LNCaP clone FGC (cell line): ENCODE measurements around the gene DLX3.

ENCODE experiments used
- DNase-seq: peaks from one replicate; pipeline ENCODE4 v3.0.0-alpha.2; 2011; ENCODE audit warnings: low read depth
- H3K4me3 ChIP-seq: 2 replicates; pipeline ENCODE4 v1.5.1; 2011; ENCODE audit warnings: mild to moderate bottlenecking, low read depth, low read length, control low read depth
- TF ChIP-seq, protein P1 (sequence below): IDR thresholded peaks from 2 replicates; pipeline ENCODE4 v1.5.1; 2012; ENCODE audit warnings: mild to moderate bottlenecking; ENCODE audit not compliant: control insufficient read depth, insufficient read depth; ENCODE audit errors: extremely low read depth

The DLX3 gene

DNA sequence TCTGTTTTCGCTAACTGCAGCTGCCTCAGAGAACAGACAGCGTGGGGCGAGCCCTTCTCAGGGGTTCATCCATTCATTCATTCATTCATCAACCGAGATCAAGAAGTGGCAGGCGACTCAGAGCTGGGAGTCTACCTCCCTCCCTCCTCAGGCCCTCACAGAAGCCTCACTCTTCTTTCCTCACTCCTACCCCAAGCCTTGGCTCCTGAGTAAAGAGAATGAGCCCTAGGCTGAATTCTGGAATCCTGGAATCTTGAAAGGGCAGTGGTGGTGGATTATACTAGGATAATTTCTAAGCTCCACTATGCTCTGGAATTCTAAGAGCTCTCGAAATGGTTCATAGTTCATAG lies 2.3 kb upstream of the DLX3 start:
- TF ChIP-seq, protein P1, sequence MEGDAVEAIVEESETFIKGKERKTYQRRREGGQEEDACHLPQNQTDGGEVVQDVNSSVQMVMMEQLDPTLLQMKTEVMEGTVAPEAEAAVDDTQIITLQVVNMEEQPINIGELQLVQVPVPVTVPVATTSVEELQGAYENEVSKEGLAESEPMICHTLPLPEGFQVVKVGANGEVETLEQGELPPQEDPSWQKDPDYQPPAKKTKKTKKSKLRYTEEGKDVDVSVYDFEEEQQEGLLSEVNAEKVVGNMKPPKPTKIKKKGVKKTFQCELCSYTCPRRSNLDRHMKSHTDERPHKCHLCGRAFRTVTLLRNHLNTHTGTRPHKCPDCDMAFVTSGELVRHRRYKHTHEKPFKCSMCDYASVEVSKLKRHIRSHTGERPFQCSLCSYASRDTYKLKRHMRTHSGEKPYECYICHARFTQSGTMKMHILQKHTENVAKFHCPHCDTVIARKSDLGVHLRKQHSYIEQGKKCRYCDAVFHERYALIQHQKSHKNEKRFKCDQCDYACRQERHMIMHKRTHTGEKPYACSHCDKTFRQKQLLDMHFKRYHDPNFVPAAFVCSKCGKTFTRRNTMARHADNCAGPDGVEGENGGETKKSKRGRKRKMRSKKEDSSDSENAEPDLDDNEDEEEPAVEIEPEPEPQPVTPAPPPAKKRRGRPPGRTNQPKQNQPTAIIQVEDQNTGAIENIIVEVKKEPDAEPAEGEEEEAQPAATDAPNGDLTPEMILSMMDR: no peak
- DNase-seq: no peak
- no peak overlapping the region for H3K4me3 ChIP-seq

DNA sequence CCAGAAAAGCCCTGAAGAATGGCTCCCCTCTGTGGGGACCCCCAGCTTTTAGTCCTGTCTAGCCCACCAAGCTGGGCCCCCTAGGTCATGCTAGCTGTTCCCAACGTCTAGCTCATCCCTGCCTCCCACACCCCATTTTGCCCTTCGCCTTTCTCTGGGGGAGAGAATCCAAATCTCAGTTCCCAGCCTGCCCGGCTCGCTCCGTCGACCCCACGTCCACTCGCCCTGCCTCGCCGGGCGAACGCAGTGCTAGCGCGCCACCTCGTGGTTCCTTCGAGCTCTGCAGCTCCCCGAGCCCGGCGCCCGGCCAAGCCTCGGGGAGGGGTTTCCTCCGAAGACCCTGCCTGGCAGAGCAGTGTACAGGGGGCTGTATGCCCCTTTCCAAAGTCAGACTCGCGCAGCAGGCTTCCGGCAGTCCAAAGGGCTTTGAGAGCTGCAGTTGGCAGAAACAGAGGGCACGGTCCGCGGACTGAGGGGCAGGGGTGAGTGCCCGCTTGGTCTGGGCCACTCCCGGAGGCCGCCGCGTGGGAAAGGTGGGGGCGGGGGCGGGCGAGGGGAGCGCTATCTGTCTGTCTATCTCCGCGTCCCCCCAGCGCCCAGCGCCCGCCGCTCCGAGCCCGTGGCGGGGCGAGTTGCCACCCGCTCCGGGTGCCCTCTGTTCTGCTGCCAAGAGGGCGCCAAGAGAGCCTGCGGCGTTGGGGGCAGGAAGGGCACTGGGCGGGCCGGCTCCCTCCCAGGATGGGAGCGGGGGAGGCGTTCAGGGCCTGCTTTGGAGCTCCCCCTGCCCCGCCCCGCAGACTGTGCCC lies 1.7 kb upstream of the DLX3 start:
- no peak for DNase-seq
- TF ChIP-seq, protein P1: peak; percentile 97
- H3K4me3 ChIP-seq: peak overlapping the region; percentile 42

DNA sequence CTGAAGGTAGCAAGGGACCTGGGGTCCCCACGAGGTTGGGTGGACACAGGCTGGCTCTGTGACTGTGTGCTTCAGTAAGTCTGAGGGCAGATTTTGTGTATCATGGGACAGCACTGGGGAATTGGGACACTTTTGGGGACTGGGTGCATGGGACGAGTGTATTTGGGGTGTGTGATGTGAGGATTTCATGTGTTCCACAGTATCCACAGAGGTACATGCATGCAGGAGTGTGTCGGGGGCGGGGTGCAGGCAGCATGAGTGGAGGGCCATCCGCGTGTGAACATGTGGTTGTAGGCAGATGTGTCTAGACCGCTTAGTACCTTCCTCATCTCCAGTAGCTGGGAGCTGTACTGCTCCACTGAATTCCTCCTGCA lies 1.1 kb upstream of the DLX3 start:
- H3K4me3 ChIP-seq: no peak overlapping the region
- TF ChIP-seq, protein P1: no peak
- DNase-seq: no peak

DNA sequence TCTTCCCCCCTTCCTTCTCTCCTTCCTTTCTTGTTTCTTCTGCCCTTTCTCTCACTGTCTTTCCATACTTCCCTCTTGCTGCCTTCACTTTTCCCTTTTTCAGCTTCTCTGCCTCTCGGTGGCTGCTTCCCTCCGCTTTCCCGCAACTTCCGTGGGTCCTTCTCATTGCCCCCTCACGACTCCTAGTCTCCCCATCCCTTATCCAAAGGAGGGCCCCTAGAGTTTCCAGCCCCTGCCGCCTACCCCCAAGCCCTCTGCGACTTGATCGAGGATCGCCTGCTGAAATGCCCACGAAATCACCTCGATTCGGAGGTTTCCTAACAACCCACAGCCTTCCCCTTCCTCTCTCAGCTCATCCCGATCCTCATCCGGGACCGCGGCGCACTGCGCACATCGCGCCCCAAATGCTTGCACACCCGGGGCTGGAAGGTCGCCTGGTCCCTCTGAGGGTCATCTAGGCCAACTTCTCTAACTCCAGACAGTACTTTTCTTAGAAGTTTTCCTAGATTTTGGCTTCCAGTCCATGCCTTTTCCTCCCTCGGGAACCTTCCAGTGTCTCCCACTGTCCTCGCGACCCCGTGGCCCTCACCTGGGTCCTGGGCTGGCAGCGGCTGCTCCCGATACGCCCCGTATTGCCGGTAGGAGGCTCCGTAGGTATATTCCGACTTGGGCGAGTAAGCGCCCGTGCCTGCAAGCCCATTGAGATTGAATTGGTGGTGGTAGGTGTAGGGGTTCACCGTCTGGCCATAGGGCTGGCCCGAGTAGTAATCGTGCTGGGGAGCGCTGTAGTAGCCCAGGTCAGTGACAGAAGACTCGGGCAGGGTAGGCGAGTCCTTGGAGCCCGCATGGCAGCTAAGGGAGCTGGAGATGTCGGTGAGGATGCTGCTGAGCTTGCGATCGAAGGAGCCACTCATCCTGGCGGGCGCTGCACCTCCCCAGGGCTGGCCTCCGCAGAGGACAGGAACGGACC lies 654 bp downstream of the DLX3 start:
- peak overlapping the region; percentile 7; the same call in 1 of the 2 replicates for H3K4me3 ChIP-seq
- TF ChIP-seq, protein P1: no peak
- no peak for DNase-seq

DNA sequence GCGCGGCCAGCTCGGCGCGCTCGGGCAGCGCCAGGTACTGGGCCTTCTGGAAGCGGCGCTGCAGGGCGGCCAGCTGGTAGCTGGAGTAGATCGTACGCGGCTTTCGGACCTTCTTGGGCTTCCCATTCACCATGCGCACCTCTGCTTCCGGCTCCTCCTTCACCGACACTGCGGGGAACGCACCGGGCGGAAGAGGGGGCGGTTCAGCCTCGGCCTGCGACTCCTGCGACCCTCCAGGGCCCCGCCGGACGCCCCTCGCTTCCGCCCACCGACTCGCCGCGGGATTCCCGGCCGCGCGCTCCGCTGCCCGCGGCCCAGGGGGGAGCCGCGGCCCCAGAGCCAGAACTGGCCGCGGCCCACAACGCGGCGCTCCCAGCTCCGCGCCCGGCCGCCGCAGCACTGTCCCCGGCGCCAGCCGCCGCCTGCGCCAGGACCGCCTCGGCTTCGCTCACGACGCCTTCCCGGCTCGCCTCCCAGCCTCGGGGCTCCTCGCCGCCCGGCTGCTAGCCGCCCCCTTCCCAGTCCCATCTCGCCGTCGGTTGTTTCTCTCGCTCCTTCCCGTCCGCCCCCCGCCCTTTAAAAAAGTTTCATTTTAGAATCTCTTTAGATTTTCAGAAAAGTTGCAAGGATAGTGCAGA lies 1.5 kb downstream of the DLX3 start:
- no peak for DNase-seq
- TF ChIP-seq, protein P1: no peak
- H3K4me3 ChIP-seq: no peak overlapping the region

DNA sequence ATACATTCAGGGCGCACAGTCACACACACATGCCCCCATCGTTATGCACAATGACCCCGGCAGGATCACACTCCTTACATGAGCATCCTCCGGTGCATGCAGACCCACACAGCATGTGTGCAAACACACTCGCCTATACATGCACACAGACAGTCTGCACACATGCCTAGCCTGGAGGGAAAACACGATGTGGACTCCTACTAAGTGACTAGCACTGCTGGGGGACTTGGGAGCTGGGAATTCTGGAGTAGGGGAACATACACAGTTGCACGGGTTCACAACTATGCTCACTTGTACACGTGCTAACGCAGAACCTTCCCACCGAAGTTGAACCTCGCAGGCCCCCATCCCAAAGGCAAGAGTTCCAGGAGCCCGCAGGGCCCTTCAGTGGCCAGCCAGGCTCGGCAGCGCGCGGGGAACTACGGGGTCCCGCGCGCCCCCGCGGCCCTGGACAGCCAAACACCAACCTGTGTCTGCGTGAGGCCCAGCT lies 2.0 kb downstream of the DLX3 start:
- no peak overlapping the region for H3K4me3 ChIP-seq
- TF ChIP-seq, protein P1: no peak
- DNase-seq: no peak
